ENCODE data around the gene MED16. TPM values are rescaled to one million over a fixed set of nuclear protein-coding genes. Genes with fewer than 3 reads are reported as not detected.

Gene MED16
- total RNA-seq, 6 experiments from 2014 or later: 32.0 to 35.7 (median 33.3) TPM

GRCh38 chr19:912181-913079 is 19.4 kb upstream of the MED16 start:
- peak overlapping the region; percentile 64 to 74 (median 72) for H3K4me3 ChIP-seq
- peak in 1 of 3 donors; percentile 63 for DNase-seq
- H3K36me3 ChIP-seq: no peaks in the 10 kb centered on the region
- TF ChIP-seq CTCF (IDR thresholded peaks at IDR 0.05): no peak
- no peak for TF ChIP-seq POLR2A (IDR thresholded peaks at IDR 0.05)
- peak in 2 of 4 donors; percentile 3 to 19 for ATAC-seq
- H3K4me1 ChIP-seq: peaks cover 0 to 7% (median 0%) of the 10 kb centered on the region in 4 donors
- intact Hi-C loops (cut with DNase I): no loop called here
- peaks cover 2 to 8% of the 10 kb centered on the region in 2 donors for H3K27me3 ChIP-seq
- no peaks in the 10 kb centered on the region for H3K9me3 ChIP-seq
- peak overlapping the region in 2 of 3 donors; percentile 47 to 78 for H3K27ac ChIP-seq
- WGBS (ENCODE audit: insufficient coverage, low coverage, low lambda C conversion rate, missing lambda C conversion rate): 5% methylated on average over 49 of the region's 69 CpGs

DNA sequence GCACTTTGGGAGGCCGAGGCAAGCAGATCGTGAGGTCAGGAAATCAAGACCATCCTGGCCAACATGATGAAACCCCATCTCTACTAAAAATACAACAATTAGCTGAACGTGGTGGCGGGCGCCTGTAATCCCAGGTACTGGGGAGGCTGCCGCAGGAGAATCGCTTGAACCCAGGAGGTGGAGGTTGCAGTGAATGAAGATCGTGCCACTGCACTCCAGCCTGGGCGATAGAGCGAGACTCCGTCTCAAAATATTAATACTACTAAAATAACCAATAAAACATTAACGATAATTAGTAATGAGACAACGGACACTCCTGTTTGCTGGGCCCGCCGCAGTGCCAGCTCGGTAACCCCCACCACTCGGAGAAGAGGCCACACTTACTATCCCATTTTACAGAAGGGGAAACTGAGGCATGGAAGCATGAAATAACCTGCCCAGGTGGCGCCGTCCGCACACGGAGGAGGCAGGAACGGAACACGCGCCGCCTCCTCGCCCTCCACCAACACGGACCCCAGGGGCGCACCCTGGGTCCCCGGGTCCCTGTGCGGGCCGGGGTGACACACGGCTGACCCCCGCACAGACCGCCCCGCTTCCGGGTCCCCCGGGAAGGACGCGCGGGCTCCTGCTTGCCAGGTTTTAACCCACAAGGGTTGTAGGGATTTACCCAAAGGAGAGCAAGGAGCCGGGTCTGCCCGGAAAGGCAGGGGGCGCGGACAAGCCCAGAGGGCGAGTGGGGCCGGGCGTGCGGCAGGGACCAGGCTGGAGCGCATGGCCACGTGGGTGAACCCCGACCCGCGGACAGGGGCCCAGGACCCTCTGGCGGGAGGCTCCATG is 18.4 kb upstream of the MED16 start:
- 84% methylated on average over 21 of the region's 54 CpGs for WGBS (ENCODE audit: insufficient coverage, low coverage, low lambda C conversion rate, missing lambda C conversion rate)
- H3K36me3 ChIP-seq: no peaks in the 10 kb centered on the region
- TF ChIP-seq POLR2A (IDR thresholded peaks at IDR 0.05): no peak
- TF ChIP-seq CTCF (IDR thresholded peaks at IDR 0.05): no peak
- H3K4me3 ChIP-seq: no peak overlapping the region
- H3K27ac ChIP-seq: no peak overlapping the region
- H3K27me3 ChIP-seq: no peaks in the 10 kb centered on the region
- DNase-seq: peak in 1 of 3 donors; percentile 52
- intact Hi-C loops (cut with DNase I): no loop called here
- H3K4me1 ChIP-seq: no peaks in the 10 kb centered on the region
- peak in 1 of 4 donors; percentile 6 for ATAC-seq
- H3K9me3 ChIP-seq: no peaks in the 10 kb centered on the region

DNA sequence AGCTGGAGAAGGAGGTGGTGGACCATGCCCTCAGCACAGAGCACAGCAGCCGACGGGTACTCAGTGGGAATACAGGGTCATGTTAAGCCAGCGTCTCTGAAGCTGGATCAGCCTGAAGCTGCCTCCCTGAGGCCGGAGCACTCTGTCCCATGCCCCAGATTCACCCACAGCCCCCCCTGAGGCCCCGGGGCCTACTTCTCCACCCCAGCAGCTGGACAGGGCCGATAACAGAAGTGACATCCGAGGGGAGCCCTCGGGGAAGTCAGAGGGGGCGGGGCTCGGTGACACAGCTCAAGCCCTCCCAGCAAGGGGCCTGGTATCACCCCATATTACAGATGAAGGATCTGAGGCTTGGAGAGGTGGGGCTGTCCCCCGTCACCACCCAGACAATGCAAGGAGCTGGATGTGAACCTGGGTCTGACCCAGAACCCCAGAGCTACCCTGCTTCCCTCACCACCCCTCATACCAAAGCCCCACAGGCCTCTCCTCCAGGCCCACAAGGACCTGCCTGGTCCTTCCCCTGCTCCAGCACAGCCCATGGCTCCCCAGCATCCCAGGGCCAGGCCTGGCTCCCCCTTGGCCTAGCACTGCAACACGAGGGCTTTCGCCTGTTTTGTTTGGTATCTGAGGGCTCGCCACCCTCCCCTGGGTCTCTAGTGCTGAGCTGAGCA is 14.3 kb upstream of the MED16 start:
- TF ChIP-seq CTCF (IDR thresholded peaks at IDR 0.05): no peak
- TF ChIP-seq POLR2A (IDR thresholded peaks at IDR 0.05): no peak
- H3K9me3 ChIP-seq: no peaks in the 10 kb centered on the region
- H3K4me1 ChIP-seq: peaks cover 0 to 6% (median 0%) of the 10 kb centered on the region in 4 donors
- DNase-seq (peak in 1 of 3 donors; percentile 64), ATAC-seq (peak in 2 of 4 donors; percentile 13 to 18)
- WGBS (ENCODE audit: insufficient coverage, low coverage, low lambda C conversion rate, missing lambda C conversion rate): 67% methylated on average over 1 of the region's 14 CpGs
- intact Hi-C loops (cut with DNase I): no loop called here
- H3K36me3 ChIP-seq: no peaks in the 10 kb centered on the region
- H3K4me3 ChIP-seq: no peak overlapping the region
- H3K27me3 ChIP-seq: no peaks in the 10 kb centered on the region
- H3K27ac ChIP-seq: no peak overlapping the region

- H3K9me3 ChIP-seq: no peaks in the 10 kb centered on the region
- 81% methylated on average over 3 of the region's 7 CpGs for whole genome bisulfite sequencing (ENCODE audit: insufficient coverage, low coverage, low lambda C conversion rate, missing lambda C conversion rate)
- ATAC-seq (no peak), DNase-seq (no peak)
- intact Hi-C loops (cut with DNase I): no loop called here
- H3K27ac ChIP-seq: no peak overlapping the region
- TF ChIP-seq CTCF (IDR thresholded peaks at IDR 0.05) (no peak), POLR2A (IDR thresholded peaks at IDR 0.05) (no peak)
- H3K27me3 ChIP-seq: no peaks in the 10 kb centered on the region
- no peaks in the 10 kb centered on the region for H3K36me3 ChIP-seq
- no peak overlapping the region for H3K4me3 ChIP-seq
- H3K4me1 ChIP-seq: peaks cover 0 to 11% (median 0%) of the 10 kb centered on the region in 4 donors
Observed at GRCh38 chr19:906480-906879, 13.5 kb upstream of the MED16 start.

Data from right lobe of liver (tissue), 6 donors.